Epidermal melanocyte (primary cell): Measurements from ENCODE around the gene IGSF21.

ENCODE experiments used
- DNase-seq: peaks from one replicate; pipeline ENCODE4 v3.0.0; 2011; ENCODE audit warnings: low spot score; ENCODE audit not compliant: insufficient read length

Gene IGSF21

DNA sequence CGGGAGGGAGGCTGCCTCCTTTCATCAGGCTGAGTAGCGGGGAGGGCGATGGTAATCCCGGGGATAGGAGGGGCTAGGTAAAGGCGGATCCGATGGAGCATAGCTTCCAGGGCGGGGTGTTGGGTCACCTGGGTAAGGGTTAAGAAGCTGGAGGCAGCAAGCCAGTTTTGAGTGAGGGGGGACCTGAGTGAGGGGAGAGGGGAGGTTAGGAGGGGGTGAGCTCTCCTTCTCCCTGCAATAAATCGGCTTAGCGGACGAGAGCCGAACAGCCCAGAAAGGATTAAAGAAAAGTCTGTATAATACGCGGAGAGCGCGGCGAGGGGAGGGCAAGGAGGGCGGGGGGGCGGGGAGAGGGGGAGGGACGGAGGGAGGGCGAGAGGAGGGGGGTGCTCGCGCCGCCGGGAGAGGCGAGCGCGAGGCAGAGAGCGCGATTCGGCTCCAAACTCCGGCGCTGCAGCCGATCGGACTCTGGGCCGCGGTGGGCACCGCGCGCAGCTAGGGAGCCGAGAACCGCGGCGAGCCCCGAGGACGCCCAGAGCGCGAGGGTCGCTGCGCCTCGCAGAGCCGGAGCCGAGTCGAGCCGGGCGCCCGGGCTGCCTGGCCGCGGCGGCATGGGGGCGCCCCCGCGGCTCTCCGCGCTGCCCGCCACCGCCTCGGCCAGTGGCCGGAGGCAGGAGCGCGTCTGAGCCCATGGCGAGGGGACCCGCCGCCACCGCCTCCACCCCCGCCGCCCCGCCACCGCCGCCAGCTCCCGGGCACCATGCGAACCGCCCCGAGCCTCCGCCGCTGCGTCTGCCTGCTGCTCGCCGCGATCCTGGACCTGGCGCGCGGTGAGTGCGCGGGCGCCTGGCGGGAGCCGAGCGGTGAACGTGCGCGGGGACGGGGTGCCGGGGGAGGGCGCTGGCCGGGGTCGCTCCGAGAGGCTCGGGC, at the start of gene IGSF21:
Gene IGSF21 (plus strand): TSS at position 430 of the 930 bp plus-strand sequence. CDS start 331 bp downstream, at position 761.
- no peak for DNase-seq

DNA sequence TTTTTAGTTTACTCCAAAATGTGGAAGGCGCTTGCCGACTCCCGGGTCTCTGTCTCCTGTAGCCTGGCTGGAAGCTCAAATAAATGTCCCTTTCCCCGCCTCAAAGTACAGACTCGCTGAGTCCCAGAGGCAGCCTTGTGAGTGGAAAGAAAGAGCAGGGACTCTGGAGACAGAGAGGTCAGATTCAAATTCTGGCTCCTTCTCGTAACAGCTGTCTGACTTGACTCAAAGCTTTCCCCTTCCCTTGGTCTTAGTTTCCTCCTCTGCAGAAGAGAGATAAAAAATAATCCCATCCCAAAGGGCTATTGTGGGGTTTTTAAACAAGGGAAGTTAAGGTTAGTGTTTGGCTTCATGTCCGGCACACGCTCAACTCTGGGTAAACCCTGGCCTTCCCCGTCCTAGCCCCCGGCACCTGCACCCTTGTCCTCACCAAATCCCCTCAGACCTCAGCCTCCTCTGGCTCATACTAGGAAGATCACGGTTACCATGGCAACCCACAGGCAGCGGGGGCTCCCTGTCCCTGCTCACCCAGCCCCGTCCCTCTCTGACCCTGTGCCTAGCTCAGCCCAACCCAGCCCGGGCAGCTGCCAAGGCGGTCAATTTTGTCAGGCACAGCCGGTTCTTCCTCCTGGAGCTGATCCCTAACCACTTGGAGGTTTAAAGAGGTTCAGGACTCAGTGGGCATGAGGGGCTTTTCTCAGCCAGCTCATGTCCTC, 49.2 kb upstream of the IGSF21 start:
- DNase-seq = no peak

DNA sequence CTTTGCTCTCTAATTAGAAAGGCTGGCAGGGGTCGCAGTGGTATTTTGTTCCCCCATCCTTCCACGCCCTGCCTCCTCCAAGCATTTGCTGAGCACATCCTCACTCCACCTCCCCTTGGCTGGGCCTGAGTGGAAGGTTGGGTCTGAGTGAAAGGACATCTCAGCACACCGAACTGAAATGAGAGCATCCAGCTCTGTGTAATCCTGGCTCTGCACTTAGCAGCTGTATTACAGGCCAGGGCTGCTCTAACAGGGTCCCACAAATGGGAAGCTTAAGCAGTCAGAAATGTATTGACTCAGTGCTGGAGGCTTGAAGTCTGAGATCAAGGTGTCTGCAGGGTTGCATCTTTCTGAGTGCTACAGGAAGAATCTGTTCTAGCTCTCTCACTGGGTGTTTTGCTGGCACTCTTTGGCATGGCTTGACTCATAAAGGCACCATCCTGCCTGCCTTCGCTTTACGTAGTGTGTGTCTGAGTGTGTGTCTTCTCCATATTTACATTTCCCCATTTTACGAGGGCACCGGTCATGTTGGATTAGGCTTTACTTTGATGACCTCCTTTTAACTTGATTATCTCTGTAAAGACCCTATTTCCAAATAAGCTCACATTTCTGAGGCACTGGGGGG, 48.5 kb upstream of the IGSF21 start:
- DNase-seq = no peak

DNA sequence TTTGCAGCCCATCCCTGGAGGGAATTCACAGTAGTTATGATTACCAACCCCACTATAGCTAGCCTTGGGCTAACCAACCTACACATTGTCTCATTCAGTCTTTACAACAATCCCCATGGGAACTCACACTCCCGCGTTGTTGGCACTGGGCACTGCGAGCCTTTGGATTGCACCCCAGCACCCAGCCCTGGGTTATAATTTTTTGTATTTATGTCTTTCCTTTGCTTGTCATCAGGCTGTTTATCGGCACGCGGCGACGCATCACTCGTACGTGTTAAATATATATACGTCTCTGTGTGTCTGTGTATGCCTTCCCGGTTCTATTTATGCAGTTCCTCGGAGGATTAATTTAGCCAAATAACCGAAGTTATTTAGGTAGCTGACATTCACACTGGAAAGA, 47.2 kb upstream of the IGSF21 start:
- no peak for DNase-seq

DNA sequence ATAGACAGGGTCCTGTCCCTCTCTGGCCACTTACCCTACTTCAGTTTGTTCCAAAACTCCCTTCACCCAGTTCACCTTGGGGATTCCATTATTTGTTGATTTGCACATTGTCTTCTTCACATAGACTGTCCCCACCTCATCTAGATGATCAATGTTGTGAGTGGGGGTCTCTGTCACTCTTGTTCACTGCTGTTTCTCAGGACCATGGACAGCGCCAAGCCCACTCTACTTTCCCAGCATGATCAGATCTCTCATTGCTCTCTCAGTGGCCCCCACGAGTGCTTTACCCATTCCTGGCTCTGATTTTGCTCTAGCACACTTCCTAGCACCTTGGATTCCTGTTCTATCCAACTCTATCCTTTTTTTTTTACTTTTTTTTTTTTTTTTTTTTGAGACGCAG, 45.4 kb upstream of the IGSF21 start:
- no peak for DNase-seq

DNA sequence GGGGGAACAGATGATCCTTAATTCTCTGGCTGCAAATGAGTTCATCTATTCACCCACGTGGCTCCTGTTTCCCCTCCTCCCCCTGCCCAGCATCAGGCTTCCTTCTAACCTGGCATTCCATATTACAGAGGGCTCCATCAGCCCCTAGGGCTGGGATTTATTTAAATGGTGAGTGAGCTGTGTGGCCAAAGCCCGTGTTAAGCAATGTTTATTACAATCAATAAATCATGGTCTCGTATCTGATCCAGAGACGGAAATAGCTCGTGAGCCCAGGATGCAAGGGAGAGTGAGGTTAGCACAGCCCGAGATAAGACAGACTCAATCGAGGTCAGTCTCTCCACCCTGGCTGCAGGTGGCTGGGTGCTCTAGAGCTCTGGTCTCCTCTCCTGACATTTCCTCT, 43.1 kb upstream of the IGSF21 start:
- no peak for DNase-seq

DNA sequence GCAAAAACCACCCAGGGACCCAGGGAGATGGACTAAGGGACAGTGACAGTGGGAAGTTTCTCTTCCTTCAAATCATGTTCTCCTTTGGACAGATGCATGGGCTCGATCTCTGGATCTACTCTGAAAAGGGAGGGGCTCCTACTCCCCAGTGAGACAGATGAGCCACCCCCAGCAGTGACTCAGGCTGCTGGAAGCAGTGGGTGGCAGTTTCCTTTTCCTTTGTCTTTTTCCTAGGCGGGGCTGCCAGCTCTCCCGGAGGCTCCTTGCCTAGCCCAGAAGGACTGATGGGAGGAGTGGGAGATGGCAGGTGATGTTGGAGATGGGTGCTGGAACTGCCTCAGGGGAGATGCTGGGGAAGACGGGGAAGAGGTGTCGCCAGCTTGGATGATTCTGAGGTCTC, 41.0 kb upstream of the IGSF21 start:
- DNase-seq = no peak

DNA sequence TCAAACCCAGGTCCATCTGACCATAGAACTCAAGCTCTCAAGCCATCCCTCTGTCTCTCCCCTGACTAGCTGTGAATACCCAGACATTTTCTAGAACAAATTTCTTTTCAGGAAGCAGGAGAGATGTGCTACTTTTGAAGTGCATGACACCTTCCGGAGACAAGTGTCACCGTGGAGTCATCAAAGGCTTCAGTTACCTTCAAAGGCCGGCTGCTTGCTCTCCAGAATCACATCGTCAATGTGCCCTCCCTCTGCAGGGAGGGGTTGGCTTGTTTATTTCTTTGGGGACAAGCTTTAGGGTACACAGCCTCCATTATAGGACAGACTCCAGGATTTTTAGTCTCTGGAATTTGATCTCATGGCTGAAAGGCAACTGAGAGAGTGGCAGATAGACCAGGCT, 37.7 kb upstream of the IGSF21 start:
- no peak for DNase-seq

DNA sequence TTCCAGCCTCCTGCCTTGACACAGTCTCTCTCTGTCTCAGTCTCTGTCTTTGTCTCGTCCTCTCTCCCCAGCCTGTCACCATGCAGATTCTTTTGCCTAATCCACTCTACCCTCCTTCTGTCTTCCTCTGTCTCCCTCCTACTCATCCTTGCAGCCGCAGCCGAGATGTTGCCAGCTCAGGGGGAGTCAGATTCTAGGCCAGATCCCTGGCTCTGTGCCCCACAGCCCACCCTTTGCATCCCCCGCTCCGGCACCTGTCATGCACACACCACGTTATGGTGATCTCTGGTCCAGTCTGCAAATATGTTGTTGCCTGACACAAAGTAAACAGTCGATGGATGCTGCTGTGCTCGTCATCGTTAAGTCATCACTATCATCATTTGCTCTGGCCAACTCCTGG, 35.5 kb upstream of the IGSF21 start:
- no peak for DNase-seq

DNA sequence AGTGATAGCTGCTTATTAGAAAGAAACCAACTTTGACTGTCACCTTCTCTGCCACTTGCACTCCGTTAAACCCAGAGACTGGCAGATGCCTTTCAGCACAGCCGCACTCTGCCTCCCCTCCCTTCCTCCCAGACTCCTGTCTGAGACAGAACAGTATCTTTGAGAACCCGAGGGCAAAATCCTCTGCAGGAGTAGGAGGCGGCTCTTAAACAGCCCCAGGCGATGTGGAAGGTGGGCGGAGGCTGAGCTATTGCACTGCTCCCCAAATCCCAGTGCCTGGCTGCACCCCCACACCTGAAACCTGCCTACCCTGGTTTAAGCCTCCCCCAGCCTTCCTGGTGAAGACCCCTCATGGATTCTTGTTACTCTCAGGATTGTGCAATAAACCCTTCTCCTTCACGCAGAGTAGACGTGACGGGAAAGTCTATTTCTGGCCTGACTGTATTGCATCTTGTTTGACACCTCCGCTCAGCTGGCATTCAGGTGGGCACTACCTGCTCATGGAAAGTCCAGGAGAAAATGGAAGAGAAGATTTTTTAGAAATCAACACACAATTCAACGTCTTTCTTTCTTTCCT, 34.4 kb upstream of the IGSF21 start:
- DNase-seq = no peak

DNA sequence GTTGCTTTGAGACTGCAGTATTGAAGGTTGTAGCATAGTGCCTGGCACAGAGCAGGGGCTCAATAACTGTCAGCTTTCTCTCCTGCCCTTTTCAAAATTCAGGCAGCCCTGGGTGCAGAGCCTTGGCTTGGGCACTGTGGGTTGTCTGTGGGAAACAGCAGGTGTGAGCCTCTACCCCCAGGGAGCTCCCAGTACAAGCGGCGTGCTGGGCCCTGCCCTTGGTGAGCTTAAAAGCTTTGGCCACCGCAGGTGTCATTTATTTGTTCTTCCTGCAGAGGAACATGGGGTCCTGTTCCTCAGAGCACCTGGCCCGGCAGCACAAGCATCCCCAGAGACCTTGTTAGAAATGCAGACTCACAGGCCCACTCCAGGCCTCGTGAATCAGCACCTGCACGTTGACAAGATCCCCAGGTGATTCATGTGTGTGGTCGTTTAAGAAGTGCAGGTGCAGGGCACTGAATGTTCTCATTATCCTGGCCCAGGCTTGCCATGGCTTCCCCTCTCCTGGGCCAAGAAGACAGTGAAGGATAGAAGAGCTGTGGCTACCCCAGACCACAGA, 29.9 kb upstream of the IGSF21 start:
- no peak for DNase-seq

DNA sequence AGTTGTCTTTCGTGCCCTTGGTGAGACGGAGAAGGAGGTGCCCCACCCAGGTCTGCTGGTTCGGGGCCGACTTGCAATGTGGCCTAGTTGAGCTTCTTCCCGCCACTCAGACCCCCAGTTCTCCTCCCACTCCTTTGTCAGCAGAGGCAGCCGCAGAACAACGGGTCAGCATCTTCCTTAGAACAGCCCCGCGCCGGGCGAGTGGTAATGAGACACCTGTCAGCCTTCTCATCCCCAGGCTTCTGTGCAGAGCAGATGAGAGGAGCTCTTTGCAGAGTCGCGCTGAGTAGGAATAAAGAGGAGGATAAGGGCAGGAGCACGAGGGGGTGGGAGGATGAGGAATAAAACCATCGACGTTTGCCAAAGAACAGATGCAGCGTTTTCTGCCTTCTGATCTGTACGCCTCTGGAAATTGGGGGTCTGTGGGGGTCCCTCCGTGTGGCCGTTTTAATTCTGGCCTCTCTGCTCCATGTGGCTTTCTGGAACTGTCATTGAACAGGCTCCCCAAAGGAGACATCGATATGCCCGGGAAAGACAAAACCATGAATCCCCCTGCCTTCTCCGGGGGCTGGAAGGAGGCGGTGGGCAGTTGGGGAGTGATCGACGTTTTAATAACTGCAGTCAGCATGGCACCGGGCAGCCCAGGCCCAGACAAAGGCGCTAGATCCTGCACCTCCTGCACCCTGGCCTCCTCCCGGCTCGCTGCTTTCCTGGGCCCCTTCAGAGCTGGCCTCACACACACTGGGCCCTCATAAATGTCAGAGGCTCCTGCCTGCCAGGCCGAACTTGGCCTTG, 27.5 kb upstream of the IGSF21 start:
- DNase-seq = no peak

DNA sequence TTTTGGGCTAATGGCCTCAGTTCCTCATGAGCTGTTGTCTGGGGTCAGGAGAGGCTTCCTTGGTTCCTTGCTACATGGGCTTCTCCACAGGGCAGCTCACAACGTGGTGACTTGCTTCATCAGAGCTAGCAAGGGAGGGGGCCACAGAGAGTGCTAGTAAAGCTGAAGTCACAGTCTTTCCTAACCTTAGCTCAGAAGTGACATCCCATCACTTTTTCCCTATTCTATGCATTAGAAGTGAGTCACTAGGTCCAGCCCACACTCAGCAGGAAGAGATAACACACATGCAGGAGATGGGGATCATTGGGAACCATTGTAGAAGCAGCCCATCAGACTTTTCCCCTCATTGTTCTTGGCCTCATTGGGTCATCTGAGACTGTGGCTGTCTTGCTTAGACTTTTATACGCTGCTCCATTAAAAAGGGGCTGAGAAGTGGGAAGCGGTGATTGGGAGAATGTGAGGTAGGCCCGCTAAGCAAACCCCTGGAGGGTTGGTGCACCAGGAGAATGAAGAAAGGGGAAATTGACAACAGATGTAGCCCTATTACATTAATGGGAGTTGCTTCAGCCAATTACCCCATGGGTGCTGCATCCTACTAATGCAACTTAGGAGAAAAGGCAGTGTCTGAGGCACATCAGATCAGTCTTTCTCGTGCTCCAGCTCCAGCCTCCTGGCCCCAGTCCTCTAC, 22.1 kb upstream of the IGSF21 start:
- no peak for DNase-seq

DNA sequence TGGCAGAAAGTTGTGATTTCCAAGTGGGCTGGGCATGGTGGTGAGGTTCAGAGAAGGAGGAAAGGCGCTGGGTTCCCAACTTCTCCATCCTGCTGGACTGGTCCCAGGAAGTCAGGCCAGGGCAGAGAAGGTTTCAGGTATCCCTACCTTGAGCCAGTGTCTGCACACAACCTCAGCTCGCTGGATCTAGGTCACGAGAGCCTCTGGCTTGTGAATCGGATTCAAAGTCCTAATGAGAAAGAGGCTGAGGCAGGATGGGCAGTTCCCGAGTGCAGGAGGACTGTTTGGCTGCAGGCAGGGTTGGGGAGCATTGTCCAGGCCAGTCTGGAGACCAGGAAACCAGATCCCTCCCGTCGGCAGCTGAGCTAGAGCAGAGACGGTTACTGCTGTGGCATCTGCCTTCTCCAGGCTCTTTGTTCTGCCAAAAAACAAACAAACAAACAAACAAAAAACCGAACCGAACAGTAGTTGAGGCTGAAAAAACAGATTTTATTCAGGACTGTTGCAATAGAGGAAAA, 19.5 kb upstream of the IGSF21 start:
- no peak for DNase-seq

DNA sequence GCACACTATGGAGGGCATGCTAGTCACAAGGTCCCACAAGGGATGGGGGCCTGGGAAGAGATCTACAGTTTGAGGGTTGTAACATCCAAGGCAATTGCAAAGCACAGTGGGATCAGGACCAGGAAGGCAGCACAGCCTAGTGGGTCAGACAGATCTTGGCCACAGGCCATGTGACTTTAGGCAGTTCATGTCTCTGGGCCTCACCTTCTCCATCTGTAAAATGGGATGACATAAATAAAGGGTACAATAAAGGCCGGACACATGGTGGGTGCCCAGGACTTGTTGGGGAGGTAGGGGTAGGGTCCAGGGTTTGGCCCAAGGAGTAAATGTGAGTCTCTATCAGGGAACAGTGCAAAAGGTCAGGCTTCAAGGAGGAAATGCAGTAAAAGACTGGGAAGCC, 18.1 kb upstream of the IGSF21 start:
- no peak for DNase-seq

DNA sequence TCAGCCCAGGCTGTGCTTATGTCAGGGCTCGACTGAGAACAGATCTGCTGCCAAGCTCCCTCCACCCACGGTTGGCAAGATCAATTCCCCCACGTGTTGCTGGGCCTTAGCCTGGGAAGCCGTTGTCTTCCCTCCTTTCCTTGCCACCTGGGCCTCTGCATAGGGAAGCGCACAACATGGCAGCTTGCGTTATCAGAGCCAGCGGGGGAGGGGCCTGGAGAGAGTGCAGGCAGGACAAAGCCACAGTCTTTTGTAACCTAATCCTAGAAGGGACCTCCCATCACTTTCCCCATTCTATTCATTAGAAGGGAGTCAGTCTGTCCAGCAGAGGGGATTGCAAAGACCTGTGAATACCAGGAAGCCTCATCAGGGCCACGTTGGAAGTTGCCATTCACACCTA, 17.0 kb upstream of the IGSF21 start:
- DNase-seq = no peak

DNA sequence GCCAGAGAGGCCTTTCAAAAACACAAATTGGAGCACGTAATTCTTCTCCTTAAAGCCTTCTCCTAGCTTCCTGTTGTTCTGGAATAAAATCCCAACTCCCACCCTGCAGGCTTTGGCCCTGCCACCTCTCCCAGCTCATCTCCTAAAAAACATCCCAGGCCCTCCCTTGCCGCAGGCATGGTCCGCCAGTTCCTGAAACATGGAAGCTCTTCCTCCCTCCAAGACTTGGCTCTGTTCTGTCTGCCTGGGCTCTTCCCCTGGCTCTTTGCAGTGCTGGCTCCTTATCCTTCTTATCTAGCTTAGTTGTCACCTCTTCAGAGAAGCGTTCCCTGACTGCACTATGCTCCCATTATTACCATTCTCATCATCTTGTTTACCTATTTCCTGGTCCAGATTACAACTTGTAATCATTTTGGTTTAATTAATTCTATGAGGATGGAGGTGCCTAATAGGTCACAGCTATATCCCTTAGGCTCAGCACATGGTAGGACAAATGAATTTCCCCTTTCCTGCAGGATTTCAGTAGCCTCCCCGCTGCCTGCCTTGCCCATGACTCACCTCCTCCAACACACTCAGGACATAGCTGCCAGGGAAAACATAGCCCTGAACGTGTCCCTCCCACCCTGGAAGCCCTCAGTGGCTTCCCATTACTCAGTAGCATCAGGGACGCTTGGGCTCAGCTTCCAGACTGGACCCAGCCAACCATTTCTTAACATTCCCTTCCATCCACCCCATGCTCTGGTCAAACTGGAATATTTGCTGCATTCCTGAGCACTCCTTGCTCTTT, 15.7 kb upstream of the IGSF21 start:
- DNase-seq = no peak

DNA sequence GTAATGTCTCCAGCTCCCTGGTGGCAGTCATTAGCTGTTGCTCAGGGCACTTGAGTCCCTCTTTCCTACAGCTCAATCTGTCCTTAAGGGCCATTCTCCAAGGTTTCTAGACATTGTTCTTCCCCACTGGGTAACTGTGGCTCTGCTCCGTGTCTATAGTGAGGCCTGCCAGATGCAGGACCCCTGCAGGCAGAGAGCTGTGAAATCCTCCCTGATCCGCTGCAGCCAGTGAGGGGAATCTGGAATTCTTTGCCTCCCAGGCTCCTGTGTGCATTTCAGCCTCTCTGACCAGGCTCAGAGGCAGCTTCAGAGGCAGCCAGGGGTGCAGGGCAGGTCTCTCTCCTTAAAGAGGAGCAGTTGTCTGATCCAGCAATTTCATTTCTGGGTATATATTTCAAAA, 14.4 kb upstream of the IGSF21 start:
- DNase-seq = no peak

DNA sequence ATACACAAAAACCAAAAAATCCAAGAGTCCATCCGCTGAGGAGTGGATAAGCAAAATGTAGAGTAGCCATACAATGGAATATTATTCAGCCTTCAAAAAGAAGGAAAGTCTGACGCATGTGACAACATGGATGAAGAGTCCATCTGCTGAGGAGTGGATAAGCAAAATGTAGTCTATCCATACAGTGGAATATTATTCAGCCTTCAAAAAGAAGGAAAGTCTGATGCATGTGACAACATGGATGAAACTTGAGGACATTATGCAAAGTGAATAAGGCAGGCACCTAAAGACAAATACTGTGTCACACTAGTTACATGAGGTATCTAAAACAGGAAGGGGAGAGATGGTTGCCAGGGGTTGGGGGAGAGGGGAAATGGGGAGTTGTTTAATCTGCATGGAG, 14.0 kb upstream of the IGSF21 start:
- no peak for DNase-seq
